Activated CD4-positive, alpha-beta T cell treated with anti-CD3 and anti-CD28 coated beads for 36 hours (primary cell): ENCODE data around the gene PRAC2. TPM values are rescaled to one million over a fixed set of nuclear protein-coding genes. Genes with fewer than 3 reads are reported as not detected.

Experiments used
- ATAC-seq: fragments of 200-7000 bp; cut with Tn5 transposase; one replicate; pipeline ENCODE4 v1.10.0; 2021; ENCODE audit warnings: mild to moderate bottlenecking, moderate library complexity
- CTCF ChIA-PET: fragments of 350-600 bp; sonication (Branson Sonifier 250); formaldehyde crosslinking; loops from one replicate; lab custom pipeline; 2021; ENCODE audit warnings: antibody characterized with exemption; lab: Charles Lee
- POLR2A ChIA-PET: fragments of 350-600 bp; sonication (Branson Sonifier 250); formaldehyde crosslinking; loops from one replicate; lab custom pipeline; 2021; ENCODE audit warnings: antibody characterized with exemption, inconsistent platforms; lab: Charles Lee
- DNase-seq: peaks from one replicate; pipeline ENCODE4 v3.0.0-alpha.2; 2020
- H3K27ac Mint-ChIP-seq: one replicate; pipeline ENCODE4 v1.8.0; 2021; ENCODE audit warnings: mixed read lengths
- H3K27me3 Mint-ChIP-seq: one replicate; pipeline ENCODE4 v1.8.0; 2021; ENCODE audit warnings: mixed read lengths
- H3K36me3 Mint-ChIP-seq: one replicate; pipeline ENCODE4 v1.8.0; 2021; ENCODE audit warnings: low read depth, mixed read lengths
- H3K4me1 Mint-ChIP-seq: one replicate; pipeline ENCODE4 v1.8.0; 2021; ENCODE audit warnings: mixed read lengths
- H3K4me3 Mint-ChIP-seq: one replicate; pipeline ENCODE4 v1.8.0; 2021; ENCODE audit warnings: mild to moderate bottlenecking, moderate library complexity, mixed read lengths
- H3K9me3 Mint-ChIP-seq: one replicate; pipeline ENCODE4 v1.8.0; 2021; ENCODE audit warnings: low read depth, mixed read lengths
- intact Hi-C, 2 experiments: fragments of 100-400 bp; cut with DNase I in 1 of 2; cut with micrococcal nuclease in 1 of 2; formaldehyde crosslinking; loops; one replicate each; pipeline versions ENCODE4 v1.14.2 to v1.15.1; 2022 to 2024; cut with DNase I, micrococcal nuclease
- total RNA-seq, 2 experiments: library from RNA; stranded (reverse); gene quantifications; one replicate each; pipeline ENCODE4 v1.2.3, GENCODE V29; 2021

PRAC2 gene
- total RNA-seq, 2 experiments from 2014 or later = not detected

GRCh38 chr17:48726916-48727286, 3.9 kb downstream of the PRAC2 start:
- Mint-ChIP-seq H3K36me3 (no peaks in the 10 kb centered on the region), H3K27me3 (peaks cover 82% of the 10 kb centered on the region), H3K9me3 (no peaks in the 10 kb centered on the region), H3K4me3 (no peak overlapping the region), H3K4me1 (peaks cover 33% of the 10 kb centered on the region), H3K27ac (no peak overlapping the region)
- ATAC-seq = no peak
- DNase-seq = no peak
- intact Hi-C loops = loop anchor here in 1 of 2 experiments (1.0 to 10.0 kb wide), 2 partner anchors 20 to 768 kb away; partner anchors contain the start of gene NGFR
- POLR2A ChIA-PET = no interaction called here
- CTCF ChIA-PET = interaction anchor here (0.5 to 2.0 kb wide), 6 partner anchors 12 to 1352 kb away, joined by 3 to 14 read pairs (median 3); no protein-coding TSS in a partner anchor

GRCh38 chr17:48727415-48728175, 4.6 kb downstream of the PRAC2 start:
- intact Hi-C loops = loop anchor here (1.0 to 10.0 kb wide), 3 partner anchors 17 to 767 kb away; partner anchors contain the start of gene NGFR (in 1 of the 2)
- POLR2A ChIA-PET = no interaction called here
- H3K4me3 Mint-ChIP-seq = no peak overlapping the region
- peaks cover 80% of the 10 kb centered on the region for H3K27me3 Mint-ChIP-seq
- H3K36me3 Mint-ChIP-seq = no peaks in the 10 kb centered on the region
- DNase-seq (no peak), ATAC-seq (no peak)
- CTCF ChIA-PET = interaction anchor here (0.6 to 1.5 kb wide), 8 partner anchors 10 to 512 kb away, joined by 3 to 5 read pairs (median 3); no protein-coding TSS in a partner anchor
- no peaks in the 10 kb centered on the region for H3K9me3 Mint-ChIP-seq
- H3K4me1 Mint-ChIP-seq = peaks cover 34% of the 10 kb centered on the region
- no peak overlapping the region for H3K27ac Mint-ChIP-seq

- intact Hi-C loops = loop anchor here (2.0 to 10.0 kb wide), 2 partner anchors 16 to 766 kb away; partner anchors contain the start of gene NGFR (in 1 of the 2)
- Mint-ChIP-seq H3K4me1 (peaks cover 34% of the 10 kb centered on the region), H3K9me3 (no peaks in the 10 kb centered on the region), H3K36me3 (no peaks in the 10 kb centered on the region), H3K27ac (no peak within 1 kb of the TSS), H3K27me3 (peaks cover 82% of the 10 kb centered on the region), H3K4me3 (peak within 1 kb of the TSS; percentile 37)
- CTCF ChIA-PET = interaction anchor here (0.6 to 3.4 kb wide), 6 partner anchors 11 to 513 kb away, joined by 3 to 7 read pairs (median 4); no protein-coding TSS in a partner anchor
- POLR2A ChIA-PET = interaction anchor here (0.7 kb wide), 2 partner anchors 155 to 164 kb away, joined by 3 to 4 read pairs; partner anchors contain the start of gene ATP5MC1
- peak; percentile 52 for ATAC-seq
- DNase-seq = peak; percentile 70
Measured at GRCh38 chr17:48728232-48729231, 5.5 kb downstream of the PRAC2 start, which contains the start of gene HOXB13. Gene HOXB13, minus strand, starts transcription at chr17:48728750. Its CDS starts 157 bp downstream, at chr17:48728593.

- no peak for DNase-seq
- POLR2A ChIA-PET = no interaction called here
- intact Hi-C loops = loop anchor here (2.0 to 10.0 kb wide), 2 partner anchors 15 to 765 kb away; partner anchors contain the start of gene NGFR (in 1 of the 2)
- no peak for ATAC-seq
- no peak overlapping the region for H3K27ac Mint-ChIP-seq
- no peaks in the 10 kb centered on the region for H3K36me3 Mint-ChIP-seq
- no peak overlapping the region for H3K4me3 Mint-ChIP-seq
- CTCF ChIA-PET = interaction anchor here (3.4 kb wide), 1 partner anchor 12 kb away, joined by 7 read pairs; no protein-coding TSS in a partner anchor
- peaks cover 32% of the 10 kb centered on the region for H3K4me1 Mint-ChIP-seq
- H3K27me3 Mint-ChIP-seq = peaks cover 82% of the 10 kb centered on the region
- H3K9me3 Mint-ChIP-seq = no peaks in the 10 kb centered on the region
Measured at GRCh38 chr17:48729335-48730239, 6.6 kb downstream of the PRAC2 start.

- Mint-ChIP-seq H3K36me3 (no peaks in the 10 kb centered on the region), H3K27me3 (peaks cover 82% of the 10 kb centered on the region), H3K4me1 (peaks cover 27% of the 10 kb centered on the region), H3K9me3 (no peaks in the 10 kb centered on the region), H3K4me3 (no peak overlapping the region), H3K27ac (no peak overlapping the region)
- ATAC-seq (no peak), DNase-seq (no peak)
- ChIA-PET POLR2A (no interaction called here), CTCF (interaction anchor here (0.6 to 3.4 kb wide), 2 partner anchors 13 to 92 kb away, joined by 4 to 7 read pairs; no protein-coding TSS in a partner anchor)
- intact Hi-C loops = no loop called here
Measured at GRCh38 chr17:48730240-48730550, 7.2 kb downstream of the PRAC2 start.

- intact Hi-C loops = no loop called here
- no peak for DNase-seq
- Mint-ChIP-seq H3K9me3 (no peaks in the 10 kb centered on the region), H3K27me3 (peaks cover 83% of the 10 kb centered on the region), H3K27ac (no peak overlapping the region), H3K36me3 (no peaks in the 10 kb centered on the region), H3K4me3 (no peak overlapping the region), H3K4me1 (peaks cover 26% of the 10 kb centered on the region)
- POLR2A ChIA-PET = no interaction called here
- ATAC-seq = no peak
- CTCF ChIA-PET = interaction anchor here (1.2 to 3.4 kb wide), 6 partner anchors 11 to 147 kb away, joined by 3 to 7 read pairs (median 4); no protein-coding TSS in a partner anchor
Measured at GRCh38 chr17:48731355-48731754, 8.4 kb downstream of the PRAC2 start.

GRCh38 chr17:48732688-48733629, 10.0 kb downstream of the PRAC2 start:
- Mint-ChIP-seq H3K36me3 (no peaks in the 10 kb centered on the region), H3K27me3 (peaks cover 80% of the 10 kb centered on the region), H3K4me1 (peaks cover 25% of the 10 kb centered on the region), H3K9me3 (no peaks in the 10 kb centered on the region), H3K27ac (no peak overlapping the region), H3K4me3 (peak overlapping the region; percentile 49)
- POLR2A ChIA-PET = no interaction called here
- DNase-seq (no peak), ATAC-seq (no peak)
- intact Hi-C loops = no loop called here
- CTCF ChIA-PET = interaction anchor here (0.5 to 2.3 kb wide), 9 partner anchors 9 to 1382 kb away, joined by 3 to 6 read pairs (median 3); no protein-coding TSS in a partner anchor

GRCh38 chr17:48733632-48734328, 10.8 kb downstream of the PRAC2 start:
- ATAC-seq (no peak), DNase-seq (no peak)
- ChIA-PET CTCF (interaction anchor here (0.6 to 2.6 kb wide), 8 partner anchors 10 to 551 kb away, joined by 3 to 19 read pairs (median 4); partner anchors contain the start of gene PRAC2), POLR2A (interaction anchor here (0.6 kb wide), 1 partner anchor 15 kb away, joined by 3 read pairs; no protein-coding TSS in a partner anchor)
- intact Hi-C loops = no loop called here
- Mint-ChIP-seq H3K27ac (no peak overlapping the region), H3K27me3 (peaks cover 85% of the 10 kb centered on the region), H3K4me3 (peak overlapping the region; percentile 49), H3K36me3 (no peaks in the 10 kb centered on the region), H3K9me3 (no peaks in the 10 kb centered on the region), H3K4me1 (peaks cover 18% of the 10 kb centered on the region)
